ENCODE measurements around the gene DERA. TPM values are rescaled to one million over a fixed set of nuclear protein-coding genes. Genes with fewer than 3 reads are reported as not detected.
"Not testable (repeated sequence)": the region's sequence is repeated elsewhere in the genome, so short reads cannot be mapped to it uniquely, and the experiment has no call there.

Gene DERA
- polyA plus RNA-seq, 1 donor (not counting 4 experiments of a cell fraction or from before 2014, with no cell fraction given), result 34.2 TPM

DNA sequence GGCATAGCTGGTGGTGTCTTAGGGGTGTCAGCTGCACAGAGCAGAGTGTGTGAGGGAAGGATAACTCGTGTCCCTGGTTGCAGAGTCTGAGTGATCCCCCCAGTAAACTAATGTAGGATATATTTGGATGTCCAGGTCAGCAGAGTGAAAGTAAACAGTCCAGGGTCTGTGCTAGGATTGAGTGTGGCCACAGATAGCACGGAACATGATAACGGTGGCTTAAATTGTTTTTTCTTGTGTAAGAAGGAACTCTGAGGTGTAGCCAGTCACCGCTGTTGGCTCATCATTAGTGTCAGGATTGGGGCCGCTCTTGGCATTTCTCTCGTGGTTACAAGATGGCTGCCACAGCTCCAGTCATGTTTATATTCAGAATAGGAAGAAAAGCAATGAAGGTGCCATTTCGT, 97.3 kb downstream of the DERA start:
- Histone ChIP-seq H3K9me1 (ENCODE audit: control insufficient read depth, extremely low read depth, insufficient read depth, low read length) (no peaks in the 10 kb centered on the region), H3K9ac (ENCODE audit: control insufficient read depth, extremely low read depth, insufficient read depth, low read length) (no peak overlapping the region), H3K4me2 (ENCODE audit: control insufficient read depth, extremely low read depth, insufficient read depth, low read depth, low read length) (no peak overlapping the region), H3K4me1 (ENCODE audit: control insufficient read depth, extremely low read depth, insufficient read depth, low read length) (no peaks in the 10 kb centered on the region), H3K27me3 (ENCODE audit: control insufficient read depth, extremely low read depth, insufficient read depth, low read length) (no peaks in the 10 kb centered on the region), H2AFZ (ENCODE audit: control insufficient read depth, low read length) (no peak overlapping the region), H3K36me3 (ENCODE audit: control insufficient read depth in 2 of 2, extremely low read depth in 1 of 2, insufficient read depth in 2 of 2, low read length in 2 of 2) (no peaks in the 10 kb centered on the region), H3K9me3 (ENCODE audit: control insufficient read depth, low read depth, low read length) (no peaks in the 10 kb centered on the region), H3K27ac (ENCODE audit: control insufficient read depth, insufficient read depth, low read length) (no peak overlapping the region), H3K79me2 (ENCODE audit: control insufficient read depth, insufficient read depth, low read length) (no peaks in the 10 kb centered on the region), H3K4me3 (ENCODE audit: control insufficient read depth in 2 of 3, extremely low read depth in 1 of 3, insufficient read depth in 2 of 3, low read depth in 1 of 3, low read length in 3 of 3) (no peak overlapping the region), H4K20me1 (ENCODE audit: control insufficient read depth, extremely low read depth, insufficient read depth, low read length) (no peaks in the 10 kb centered on the region)
- DNase-seq (ENCODE audit: low read depth, low spot score), result no peak
- FAIRE-seq, result no peak
- TF ChIP-seq, protein P1, sequence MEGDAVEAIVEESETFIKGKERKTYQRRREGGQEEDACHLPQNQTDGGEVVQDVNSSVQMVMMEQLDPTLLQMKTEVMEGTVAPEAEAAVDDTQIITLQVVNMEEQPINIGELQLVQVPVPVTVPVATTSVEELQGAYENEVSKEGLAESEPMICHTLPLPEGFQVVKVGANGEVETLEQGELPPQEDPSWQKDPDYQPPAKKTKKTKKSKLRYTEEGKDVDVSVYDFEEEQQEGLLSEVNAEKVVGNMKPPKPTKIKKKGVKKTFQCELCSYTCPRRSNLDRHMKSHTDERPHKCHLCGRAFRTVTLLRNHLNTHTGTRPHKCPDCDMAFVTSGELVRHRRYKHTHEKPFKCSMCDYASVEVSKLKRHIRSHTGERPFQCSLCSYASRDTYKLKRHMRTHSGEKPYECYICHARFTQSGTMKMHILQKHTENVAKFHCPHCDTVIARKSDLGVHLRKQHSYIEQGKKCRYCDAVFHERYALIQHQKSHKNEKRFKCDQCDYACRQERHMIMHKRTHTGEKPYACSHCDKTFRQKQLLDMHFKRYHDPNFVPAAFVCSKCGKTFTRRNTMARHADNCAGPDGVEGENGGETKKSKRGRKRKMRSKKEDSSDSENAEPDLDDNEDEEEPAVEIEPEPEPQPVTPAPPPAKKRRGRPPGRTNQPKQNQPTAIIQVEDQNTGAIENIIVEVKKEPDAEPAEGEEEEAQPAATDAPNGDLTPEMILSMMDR (optimal IDR thresholded peaks at IDR 0.05 in 1 of 3, IDR thresholded peaks at IDR 0.05 in 1 of 3, conservative IDR thresholded peaks at IDR 0.05 in 1 of 3; ENCODE audit: extremely low read depth in 1 of 3, insufficient read depth in 2 of 3, low read length in 3 of 3), result no peak
- TF ChIP-seq EZH2 (IDR thresholded peaks at IDR 0.05; ENCODE audit: low read length), result no peak
- dilution Hi-C loops (cut with MboI; ENCODE audit: extremely low pct_ligation_motif_present, low sequenced_read_pairs), result no loop called here

DNA sequence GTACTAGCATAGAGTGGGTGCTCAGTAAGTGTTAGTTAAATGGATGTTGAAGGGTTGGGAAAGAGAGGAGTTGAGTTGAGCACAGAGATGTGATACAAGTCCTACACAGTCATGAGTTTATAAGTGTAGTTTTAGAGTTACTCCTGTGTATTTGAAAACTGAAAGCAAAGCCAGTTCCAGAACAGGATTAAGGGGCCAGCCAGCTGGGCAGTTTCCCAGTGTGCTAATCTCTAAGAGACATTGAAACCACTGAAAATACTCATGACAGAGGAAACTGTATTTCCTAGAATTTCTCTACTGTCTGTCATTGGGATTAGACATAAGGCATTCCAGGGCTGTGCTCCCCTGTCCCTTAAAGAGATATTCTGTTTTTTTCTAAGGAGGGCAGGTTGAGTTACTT, 101.0 kb downstream of the DERA start:
- FAIRE-seq (no peak), DNase-seq (ENCODE audit: low read depth, low spot score) (no peak)
- no peak overlapping the region for H3K27ac ChIP-seq (ENCODE audit: control insufficient read depth, insufficient read depth, low read length)
- TF ChIP-seq, protein P1 (optimal IDR thresholded peaks at IDR 0.05 in 1 of 3, IDR thresholded peaks at IDR 0.05 in 1 of 3, conservative IDR thresholded peaks at IDR 0.05 in 1 of 3; ENCODE audit: extremely low read depth in 1 of 3, insufficient read depth in 2 of 3, low read length in 3 of 3), result no peak
- no peak for TF ChIP-seq EZH2 (IDR thresholded peaks at IDR 0.05; ENCODE audit: low read length)
- no peaks in the 10 kb centered on the region for H3K27me3 ChIP-seq (ENCODE audit: control insufficient read depth, extremely low read depth, insufficient read depth, low read length)
- no peak overlapping the region for H3K4me2 ChIP-seq (ENCODE audit: control insufficient read depth, extremely low read depth, insufficient read depth, low read depth, low read length)
- no peaks in the 10 kb centered on the region for H3K79me2 ChIP-seq (ENCODE audit: control insufficient read depth, insufficient read depth, low read length)
- dilution Hi-C loops (cut with MboI; ENCODE audit: extremely low pct_ligation_motif_present, low sequenced_read_pairs), result no loop called here
- H4K20me1 ChIP-seq (ENCODE audit: control insufficient read depth, extremely low read depth, insufficient read depth, low read length), result no peaks in the 10 kb centered on the region
- H2AFZ ChIP-seq (ENCODE audit: control insufficient read depth, low read length), result no peak overlapping the region
- H3K9ac ChIP-seq (ENCODE audit: control insufficient read depth, extremely low read depth, insufficient read depth, low read length), result no peak overlapping the region
- peaks cover 3% of the 10 kb centered on the region for H3K9me3 ChIP-seq (ENCODE audit: control insufficient read depth, low read depth, low read length)
- H3K9me1 ChIP-seq (ENCODE audit: control insufficient read depth, extremely low read depth, insufficient read depth, low read length), result no peaks in the 10 kb centered on the region
- H3K4me3 ChIP-seq (ENCODE audit: control insufficient read depth in 2 of 3, extremely low read depth in 1 of 3, insufficient read depth in 2 of 3, low read depth in 1 of 3, low read length in 3 of 3), result no peak overlapping the region
- no peaks in the 10 kb centered on the region for H3K4me1 ChIP-seq (ENCODE audit: control insufficient read depth, extremely low read depth, insufficient read depth, low read length)
- no peaks in the 10 kb centered on the region for H3K36me3 ChIP-seq (ENCODE audit: control insufficient read depth in 2 of 2, extremely low read depth in 1 of 2, insufficient read depth in 2 of 2, low read length in 2 of 2)

DNA sequence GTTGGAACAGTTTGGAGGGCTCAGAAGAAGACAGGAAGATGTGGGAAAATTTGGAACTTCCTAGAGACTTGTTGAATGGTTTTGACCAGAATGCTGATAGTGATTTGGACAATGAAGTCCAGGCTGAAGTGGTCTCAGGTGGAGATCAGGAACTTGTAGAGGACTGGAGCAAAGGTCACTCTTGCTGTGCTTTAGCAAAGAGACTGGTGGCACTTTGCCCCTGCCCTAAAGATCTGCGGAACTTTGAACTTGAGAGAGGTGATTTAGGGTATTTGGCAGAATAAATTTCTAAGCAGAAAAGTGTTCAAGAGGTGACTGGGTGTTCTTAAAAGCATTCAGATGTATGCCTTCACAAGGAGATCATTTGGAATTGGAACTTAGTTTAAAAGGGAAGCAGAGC, 102.6 kb downstream of the DERA start:
- H3K79me2 ChIP-seq (ENCODE audit: control insufficient read depth, insufficient read depth, low read length); H3K9me1 ChIP-seq (ENCODE audit: control insufficient read depth, extremely low read depth, insufficient read depth, low read length); H3K4me1 ChIP-seq (ENCODE audit: control insufficient read depth, extremely low read depth, insufficient read depth, low read length); H3K36me3 ChIP-seq (ENCODE audit: control insufficient read depth in 2 of 2, extremely low read depth in 1 of 2, insufficient read depth in 2 of 2, low read length in 2 of 2); H3K9ac ChIP-seq (ENCODE audit: control insufficient read depth, extremely low read depth, insufficient read depth, low read length); dilution Hi-C loops (cut with MboI; ENCODE audit: extremely low pct_ligation_motif_present, low sequenced_read_pairs); FAIRE-seq; H2AFZ ChIP-seq (ENCODE audit: control insufficient read depth, low read length); H3K27ac ChIP-seq (ENCODE audit: control insufficient read depth, insufficient read depth, low read length); H3K4me2 ChIP-seq (ENCODE audit: control insufficient read depth, extremely low read depth, insufficient read depth, low read depth, low read length); H3K9me3 ChIP-seq (ENCODE audit: control insufficient read depth, low read depth, low read length); H3K4me3 ChIP-seq (ENCODE audit: control insufficient read depth in 2 of 3, extremely low read depth in 1 of 3, insufficient read depth in 2 of 3, low read depth in 1 of 3, low read length in 3 of 3); DNase-seq (ENCODE audit: low read depth, low spot score); H4K20me1 ChIP-seq (ENCODE audit: control insufficient read depth, extremely low read depth, insufficient read depth, low read length); H3K27me3 ChIP-seq (ENCODE audit: control insufficient read depth, extremely low read depth, insufficient read depth, low read length): not testable (repeated sequence)

DNA sequence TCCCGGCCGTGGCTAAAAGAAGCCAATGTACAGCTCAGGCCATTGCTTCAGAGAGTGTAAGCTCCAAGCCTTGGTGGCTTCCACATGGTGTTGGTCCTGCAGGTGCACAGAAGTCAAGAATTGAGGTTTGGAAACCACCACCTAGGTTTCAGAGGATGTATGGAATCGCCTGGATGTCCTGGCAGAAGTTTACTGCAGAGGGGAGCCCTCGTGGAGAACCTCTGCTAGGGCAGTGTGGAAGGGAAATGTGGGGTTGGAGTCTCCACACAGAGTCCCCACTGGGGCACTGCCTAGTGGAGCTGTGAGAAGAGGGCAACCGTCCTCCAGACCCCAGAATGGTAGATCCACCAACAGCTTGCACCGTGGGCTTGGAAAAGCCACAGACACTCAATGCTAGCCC, 103.3 kb downstream of the DERA start:
- H3K4me1 ChIP-seq (ENCODE audit: control insufficient read depth, extremely low read depth, insufficient read depth, low read length); H3K9ac ChIP-seq (ENCODE audit: control insufficient read depth, extremely low read depth, insufficient read depth, low read length); H3K27me3 ChIP-seq (ENCODE audit: control insufficient read depth, extremely low read depth, insufficient read depth, low read length); H3K27ac ChIP-seq (ENCODE audit: control insufficient read depth, insufficient read depth, low read length); DNase-seq (ENCODE audit: low read depth, low spot score); H3K36me3 ChIP-seq (ENCODE audit: control insufficient read depth in 2 of 2, extremely low read depth in 1 of 2, insufficient read depth in 2 of 2, low read length in 2 of 2); H3K9me1 ChIP-seq (ENCODE audit: control insufficient read depth, extremely low read depth, insufficient read depth, low read length); FAIRE-seq; H3K4me2 ChIP-seq (ENCODE audit: control insufficient read depth, extremely low read depth, insufficient read depth, low read depth, low read length); dilution Hi-C loops (cut with MboI; ENCODE audit: extremely low pct_ligation_motif_present, low sequenced_read_pairs); H4K20me1 ChIP-seq (ENCODE audit: control insufficient read depth, extremely low read depth, insufficient read depth, low read length); H3K9me3 ChIP-seq (ENCODE audit: control insufficient read depth, low read depth, low read length); H3K79me2 ChIP-seq (ENCODE audit: control insufficient read depth, insufficient read depth, low read length); H2AFZ ChIP-seq (ENCODE audit: control insufficient read depth, low read length); H3K4me3 ChIP-seq (ENCODE audit: control insufficient read depth in 2 of 3, extremely low read depth in 1 of 3, insufficient read depth in 2 of 3, low read depth in 1 of 3, low read length in 3 of 3): not testable (repeated sequence)

Measured in keratinocyte (primary cell).